Lower leg skin (tissue), 3 donors: ENCODE data around the gene SLC24A5.

Experiments used
- POLR2A ChIP-seq, 2 donors: fragments of 450-650 bp; IDR thresholded peaks; one replicate each; pipeline ENCODE4 v1.6.1; 2016 to 2017; ENCODE audit warnings: antibody characterized with exemption in 2 of 2, mild to moderate bottlenecking in 1 of 2, moderate library complexity in 1 of 2
- TF ChIP-seq, protein P1 (sequence below), 3 donors: fragments of 450-650 bp; IDR thresholded peaks; one replicate each; pipeline ENCODE4 v1.5.1; 2016; ENCODE audit warnings: antibody characterized with exemption in 3 of 3, mild to moderate bottlenecking in 3 of 3, moderate library complexity in 2 of 3

DNA sequence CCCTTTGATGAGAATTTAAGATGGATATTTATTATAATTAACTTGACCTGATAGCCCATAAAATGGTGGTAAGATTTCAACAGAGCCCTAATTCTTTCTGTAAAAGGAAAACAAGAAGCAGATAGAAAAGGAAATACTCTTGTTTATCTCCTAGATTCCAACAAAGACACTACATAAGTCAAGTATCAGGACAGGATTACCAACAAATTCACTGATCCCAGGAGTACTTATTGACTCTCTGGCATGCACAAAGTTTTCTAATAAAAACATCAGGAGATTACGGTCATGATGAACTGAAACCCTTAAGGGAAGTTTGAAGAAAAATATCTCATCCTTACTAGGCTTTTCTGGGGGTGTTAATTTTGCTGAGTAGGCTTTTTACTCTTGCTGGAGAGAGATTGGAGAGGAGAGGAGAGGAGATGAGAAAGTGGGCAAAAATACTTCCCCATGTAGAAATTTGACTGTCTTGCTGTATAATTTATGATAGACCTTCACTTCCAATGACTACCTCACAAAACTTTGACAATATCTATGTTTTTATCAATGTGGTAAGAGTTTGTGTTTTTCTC is 43.1 kb upstream of the SLC24A5 start:
- TF ChIP-seq, protein P1, sequence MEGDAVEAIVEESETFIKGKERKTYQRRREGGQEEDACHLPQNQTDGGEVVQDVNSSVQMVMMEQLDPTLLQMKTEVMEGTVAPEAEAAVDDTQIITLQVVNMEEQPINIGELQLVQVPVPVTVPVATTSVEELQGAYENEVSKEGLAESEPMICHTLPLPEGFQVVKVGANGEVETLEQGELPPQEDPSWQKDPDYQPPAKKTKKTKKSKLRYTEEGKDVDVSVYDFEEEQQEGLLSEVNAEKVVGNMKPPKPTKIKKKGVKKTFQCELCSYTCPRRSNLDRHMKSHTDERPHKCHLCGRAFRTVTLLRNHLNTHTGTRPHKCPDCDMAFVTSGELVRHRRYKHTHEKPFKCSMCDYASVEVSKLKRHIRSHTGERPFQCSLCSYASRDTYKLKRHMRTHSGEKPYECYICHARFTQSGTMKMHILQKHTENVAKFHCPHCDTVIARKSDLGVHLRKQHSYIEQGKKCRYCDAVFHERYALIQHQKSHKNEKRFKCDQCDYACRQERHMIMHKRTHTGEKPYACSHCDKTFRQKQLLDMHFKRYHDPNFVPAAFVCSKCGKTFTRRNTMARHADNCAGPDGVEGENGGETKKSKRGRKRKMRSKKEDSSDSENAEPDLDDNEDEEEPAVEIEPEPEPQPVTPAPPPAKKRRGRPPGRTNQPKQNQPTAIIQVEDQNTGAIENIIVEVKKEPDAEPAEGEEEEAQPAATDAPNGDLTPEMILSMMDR (IDR thresholded peaks at IDR 0.05), result no peak
- no peak for TF ChIP-seq POLR2A (IDR thresholded peaks at IDR 0.05)
